Cardiac septum (tissue), 1 donor: Measurements from ENCODE around the gene BAHCC1. TPM values are rescaled to one million over a fixed set of nuclear protein-coding genes. Genes with fewer than 3 reads are reported as not detected.
A peak's percentile ranks its signal among the peaks of the same experiment; 100 is the strongest.

Source experiments
- DNase-seq: peaks from one replicate; pipeline ENCODE4 v3.0.0-alpha.2; 2020; ENCODE audit warnings: low spot score
- intact Hi-C: fragments of 100-400 bp; cut with DNase I; formaldehyde crosslinking; loops from one replicate; pipeline ENCODE4 v1.14.0; 2022
- total RNA-seq: library from RNA; stranded (reverse); fragmentation: NEBNext Ultra II Directional; extraction: Animal tissue kit (Norgen Biotek cat#: 25700); gene quantifications from one replicate; pipeline ENCODE4 v1.2.1, GENCODE V29; 2021
- donor health status: DM: no; HTN: no; CAD: no.

BAHCC1 gene
- total RNA-seq, 1 donor from 2014 or later = 13.5 TPM

- intact Hi-C loops = loop anchor here (5.0 kb wide), 1 partner anchor 187 kb away; no protein-coding TSS in a partner anchor
- no peak for DNase-seq
These were observed 84.2 kb downstream of the BAHCC1 start for GRCh38 chr17:81479175-81480071.

GRCh38 chr17:81480140-81481072, 85.1 kb downstream of the BAHCC1 start:
- DNase-seq = no peak
- intact Hi-C loops = loop anchor here (5.0 kb wide), 1 partner anchor 188 kb away; no protein-coding TSS in a partner anchor

- peak; percentile 85 for DNase-seq
- intact Hi-C loops = loop anchor here (5.0 kb wide), 1 partner anchor 189 kb away; no protein-coding TSS in a partner anchor
These were observed 86.0 kb downstream of the BAHCC1 start for GRCh38 chr17:81481073-81481799.

GRCh38 chr17:81481815-81482505, 86.7 kb downstream of the BAHCC1 start:
- no peak for DNase-seq
- intact Hi-C loops = loop anchor here (2.0 to 5.0 kb wide), 3 partner anchors 55 to 190 kb away; partner anchors contain the start of gene BAHCC1

GRCh38 chr17:81482673-81483072, 87.4 kb downstream of the BAHCC1 start:
- DNase-seq = no peak
- intact Hi-C loops = loop anchor here (2.0 to 5.0 kb wide), 3 partner anchors 56 to 190 kb away; partner anchors contain the start of gene BAHCC1

- intact Hi-C loops = loop anchor here (2.0 to 5.0 kb wide), 3 partner anchors 56 to 191 kb away; partner anchors contain the start of gene BAHCC1
- no peak for DNase-seq
These were observed 88.0 kb downstream of the BAHCC1 start for GRCh38 chr17:81483085-81483861.

GRCh38 chr17:81483862-81484194, 88.6 kb downstream of the BAHCC1 start:
- intact Hi-C loops = loop anchor here (1.0 to 5.0 kb wide), 4 partner anchors 57 to 231 kb away; partner anchors contain the start of gene BAHCC1
- no peak for DNase-seq

GRCh38 chr17:81484195-81484979, 89.1 kb downstream of the BAHCC1 start:
- intact Hi-C loops = loop anchor here (1.0 to 5.0 kb wide), 2 partner anchors 192 to 231 kb away; no protein-coding TSS in a partner anchor
- peak; percentile 95 for DNase-seq

GRCh38 chr17:81486199-81486810, 91.0 kb downstream of the BAHCC1 start:
- intact Hi-C loops = no loop called here

GRCh38 chr17:81487089-81487486, 91.8 kb downstream of the BAHCC1 start:
- intact Hi-C loops = no loop called here
- DNase-seq = no peak

More at GRCh38 chr17:81486199-81486810, 91.0 kb downstream of the BAHCC1 start:
- DNase-seq = no peak

GRCh38 chr17:81487487-81488275, 92.4 kb downstream of the BAHCC1 start:
- intact Hi-C loops = no loop called here
- peak; percentile 89 for DNase-seq

GRCh38 chr17:81488276-81488860, 93.1 kb downstream of the BAHCC1 start:
- intact Hi-C loops = no loop called here
- DNase-seq = no peak

- DNase-seq = no peak
- intact Hi-C loops = no loop called here
These were observed 94.0 kb downstream of the BAHCC1 start for GRCh38 chr17:81489012-81489997.
